ENCODE measurements around the gene ARHGEF28. TPM values are rescaled to one million over a fixed set of nuclear protein-coding genes. Genes with fewer than 3 reads are reported as not detected.

The ARHGEF28 gene
- total and polyA plus RNA-seq, 12 donors: 0.62 to 3.4 (median 1.5) TPM

- Histone ChIP-seq H3K4me1 (no peaks in the 10 kb centered on the region), H3K4me3 (no peak overlapping the region), H3K9me3 (peaks cover 0 to 5% (median 0%) of the 10 kb centered on the region in 11 donors), H3K36me3 (no peaks in the 10 kb centered on the region), H3K27me3 (no peaks in the 10 kb centered on the region), H3K27ac (no peak overlapping the region)
- TF ChIP-seq CTCF (IDR thresholded peaks at IDR 0.05): no peak
- no peak for ATAC-seq
- DNase-seq: no peak
- intact Hi-C loops (cut with DNase I): no loop called here
- 95 to 100% methylated on average over 1 of the region's 1 CpG for WGBS, 2 donors
Observed at GRCh38 chr5:73986729-73987128, 360.7 kb downstream of the ARHGEF28 start.

- Histone ChIP-seq H3K4me1 (no peaks in the 10 kb centered on the region), H3K36me3 (no peaks in the 10 kb centered on the region), H3K9me3 (peaks cover 0 to 5% (median 0%) of the 10 kb centered on the region in 11 donors), H3K4me3 (no peak overlapping the region), H3K27me3 (peaks cover 0 to 5% (median 0%) of the 10 kb centered on the region in 7 donors), H3K27ac (no peak overlapping the region)
- WGBS, 2 donors: 94 to 95% methylated on average over 3 of the region's 3 CpGs
- ATAC-seq: no peak
- no peak for DNase-seq
- intact Hi-C loops (cut with DNase I): no loop called here
- no peak for TF ChIP-seq CTCF (IDR thresholded peaks at IDR 0.05)
Observed at GRCh38 chr5:73987915-73988314, 361.9 kb downstream of the ARHGEF28 start.

- ATAC-seq (no peak), DNase-seq (no peak)
- Histone ChIP-seq H3K4me3 (no peak overlapping the region), H3K27ac (no peak overlapping the region), H3K27me3 (peaks cover 0 to 7% (median 0%) of the 10 kb centered on the region in 7 donors), H3K9me3 (peaks cover 0 to 5% (median 0%) of the 10 kb centered on the region in 11 donors), H3K36me3 (no peaks in the 10 kb centered on the region), H3K4me1 (no peaks in the 10 kb centered on the region)
- intact Hi-C loops (cut with DNase I): no loop called here
- no peak for TF ChIP-seq CTCF (IDR thresholded peaks at IDR 0.05)
- 36 to 59% methylated on average over 3 of the region's 3 CpGs for WGBS, 2 donors
Observed at GRCh38 chr5:73989956-73990355, 364.0 kb downstream of the ARHGEF28 start.

Other genes with a start within 250 kb of the ARHGEF28 start
- under 1 TPM in 4 of 10 donors, not detected in 6; 0.10 to 0.15 (median 0.13) TPM for gene FOXD1, start 177.4 kb upstream of the ARHGEF28 start, total RNA-seq
- gene FOXD1, start 177.4 kb upstream of the ARHGEF28 start, polyA plus RNA-seq: under 1 TPM in 1 of 2 donors, not detected in 1; 0.07 TPM
- gene BTF3, start 127.8 kb upstream of the ARHGEF28 start, total RNA-seq: 100 to 1,000 TPM; 359 to 410 (median 399) TPM
- gene BTF3, start 127.8 kb upstream of the ARHGEF28 start, polyA plus RNA-seq: 100 to 1,000 TPM; 283 to 714 TPM
- gene ANKRA2, start 60.6 kb upstream of the ARHGEF28 start, total RNA-seq: 10 to 100 TPM; 10.4 to 15.9 (median 12.0) TPM
- gene ANKRA2, start 60.6 kb upstream of the ARHGEF28 start, polyA plus RNA-seq: 10 to 100 TPM in 1 of 2 donors, 1 to 10 TPM in 1; 6.0 to 23.4 TPM
- 10 to 100 TPM in 6 of 10 donors, 1 to 10 TPM in 4; 9.1 to 15.0 (median 10.6) TPM for gene UTP15, start 60.5 kb upstream of the ARHGEF28 start, total RNA-seq
- gene UTP15, start 60.5 kb upstream of the ARHGEF28 start, polyA plus RNA-seq: 1 to 10 TPM; 2.6 to 3.9 TPM